HCT116 (cell line): ENCODE results near the gene RETSAT. TPM values are rescaled to one million over a fixed set of nuclear protein-coding genes. Genes with fewer than 3 reads are reported as not detected.

Source experiments
- ATAC-seq: fragments of 200-7000 bp; cut with Tn5 transposase; 2 replicates; pipeline ENCODE4 v1.9.1; 2020; ENCODE audit warnings: mild to moderate bottlenecking, moderate library complexity
- BruUV-seq: library from RNA; stranded (reverse); fragments of 400-500 nt; replicated peaks from 2 replicates; lab custom pipeline; 2021; lab: Mats Ljungman, UMichigan
- CTCF ChIA-PET: fragments of 300-600 bp; sonication (Branson Sonifier 250); formaldehyde crosslinking; loops from one replicate; lab custom pipeline; 2021; ENCODE audit warnings: antibody characterized with exemption; lab: Charles Lee
- POLR2A ChIA-PET: fragments of 300-600, 350-600 bp; sonication (Branson Sonifier 250); formaldehyde crosslinking; loops from one replicate; lab custom pipeline; 2021; ENCODE audit warnings: antibody characterized with exemption; lab: Charles Lee
- RAD21 ChIA-PET, 2 experiments: fragments of 300-600 bp; sonication (Branson Sonifier 250); formaldehyde crosslinking; loops; one replicate each; lab custom pipeline; 2023; ENCODE audit warnings: low total read pairs in 2 of 2; ENCODE audit not compliant: uncharacterized antibody in 2 of 2, unreplicated experiment in 2 of 2, low non-redundant PET in 1 of 2; lab: Charles Lee
- DNase-seq: peaks from one replicate; pipeline ENCODE4 v3.0.0-alpha.2; 2010; ENCODE audit warnings: low read depth, low spot score
- H2AFZ ChIP-seq: fragments of 200-600 bp; shearing (Covaris generic), sonication (generic); 2 replicates; pipeline ENCODE4 v1.6.1; 2017; ENCODE audit warnings: low read depth, mixed run types, mixed read lengths, antibody characterized with exemption, low read length; ENCODE audit not compliant: poor library complexity, severe bottlenecking
- H3K27ac ChIP-seq: 2 replicates; pipeline ENCODE4 v1.5.1; 2012; ENCODE audit warnings: low read depth, low read length
- H3K27me3 ChIP-seq: fragments of 200-600 bp; sonication (generic); 2 replicates; pipeline ENCODE4 v1.6.1; 2016; ENCODE audit warnings: mixed run types, low read length, mixed read lengths; ENCODE audit not compliant: insufficient read depth
- H3K36me3 ChIP-seq, 2 experiments: fragments of 200-500 bp in 1 of 2; fragments of 200-600 bp in 1 of 2; sonication (Bioruptor generic) in 1 of 2; sonication (generic) in 1 of 2; 2 replicates each; pipeline versions ENCODE4 v1.5.1 to v1.6.1; 2014 to 2016; ENCODE audit warnings: low read length in 2 of 2, inconsistent platforms in 1 of 2, mixed read lengths in 1 of 2, mixed run types in 1 of 2; ENCODE audit not compliant: insufficient read depth in 2 of 2, control insufficient read depth in 1 of 2
- H3K4me1 ChIP-seq, 2 experiments: fragments of 200-600 bp in 1 of 2; sonication (generic) in 1 of 2; 2 replicates each; pipeline versions ENCODE4 v1.5.1 to v1.6.1; 2012 to 2017; ENCODE audit warnings: low read length in 2 of 2, inconsistent platforms in 1 of 2, mild to moderate bottlenecking in 1 of 2, mixed read lengths in 1 of 2, mixed run types in 1 of 2, moderate library complexity in 1 of 2; ENCODE audit not compliant: insufficient read depth in 2 of 2, control insufficient read depth in 1 of 2
- H3K4me2 ChIP-seq: fragments of 200-600 bp; sonication (generic); 2 replicates; pipeline ENCODE4 v1.6.1; 2017; ENCODE audit warnings: mixed run types, low read length, mixed read lengths
- H3K4me3 ChIP-seq, 2 experiments: fragments of 200-600 bp in 1 of 2; sonication (generic) in 1 of 2; replicated peaks in 1 of 2; 2 replicates each; pipeline ENCODE4 v1.5.1; 2011 to 2016; ENCODE audit warnings: low read length in 2 of 2, control low read depth in 1 of 2, low read depth in 1 of 2, mild to moderate bottlenecking in 1 of 2, mixed read lengths in 1 of 2, mixed run types in 1 of 2
- H3K79me2 ChIP-seq: fragments of 200-600 bp; sonication (generic); 2 replicates; pipeline ENCODE4 v1.6.1; 2017; ENCODE audit warnings: mild to moderate bottlenecking, mixed run types, low read length, moderate library complexity, mixed read lengths; ENCODE audit not compliant: insufficient read depth
- H3K9ac ChIP-seq: fragments of 200-600 bp; sonication (generic); 2 replicates; pipeline ENCODE4 v1.6.1; 2016; ENCODE audit warnings: low read length, mixed read lengths
- H3K9me2 ChIP-seq: fragments of 200-600 bp; sonication (generic), shearing (Covaris generic); 2 replicates; pipeline ENCODE4 v1.6.1; 2017; ENCODE audit warnings: mixed run types, mild to moderate bottlenecking, moderate library complexity; ENCODE audit not compliant: insufficient read depth
- H3K9me3 ChIP-seq, 2 experiments: fragments of 200-500 bp in 1 of 2; fragments of 200-600 bp in 1 of 2; sonication (Bioruptor generic) in 1 of 2; sonication (generic) in 1 of 2; 2 replicates each; pipeline ENCODE4 v1.6.1; 2014 to 2017; ENCODE audit warnings: low read length in 2 of 2, mixed read lengths in 2 of 2, inconsistent platforms in 1 of 2, low read depth in 1 of 2, mild to moderate bottlenecking in 1 of 2, mixed run types in 1 of 2, moderate library complexity in 1 of 2; ENCODE audit not compliant: control insufficient read depth in 1 of 2, insufficient read depth in 1 of 2
- H4K20me1 ChIP-seq: fragments of 200-600 bp; sonication (generic), shearing (Covaris generic); 2 replicates; pipeline ENCODE4 v1.6.1; 2017; ENCODE audit warnings: mixed run types, mild to moderate bottlenecking, moderate library complexity; ENCODE audit not compliant: insufficient read depth
- CEBPB ChIP-seq: IDR thresholded peaks from 2 replicates; pipeline ENCODE4 v1.6.1; 2012; ENCODE audit warnings: low read depth
- EGR1 ChIP-seq: IDR thresholded peaks from 2 replicates; pipeline ENCODE4 v1.6.1; 2012; ENCODE audit warnings: low read depth
- ELF1 ChIP-seq: IDR thresholded peaks from 2 replicates; pipeline ENCODE4 v1.6.1; 2012; ENCODE audit warnings: low read depth, borderline replicate concordance
- EZH2 ChIP-seq: fragments of 200-600 bp; sonication (generic); IDR thresholded peaks from 2 replicates; pipeline ENCODE4 v1.6.1; 2017; ENCODE audit warnings: antibody characterized with exemption, mixed run types
- EZH2phosphoT487 ChIP-seq: fragments of 200-600 bp; IDR thresholded peaks from 2 replicates; pipeline ENCODE4 v1.6.1; 2018; ENCODE audit warnings: antibody characterized with exemption, borderline replicate concordance
- MAX ChIP-seq: IDR thresholded peaks from 2 replicates; pipeline ENCODE4 v1.6.1; 2012
- POLR2A ChIP-seq: IDR thresholded peaks from 2 replicates; pipeline ENCODE4 v1.7.0; 2011; ENCODE audit warnings: borderline replicate concordance; ENCODE audit not compliant: insufficient read depth, insufficient read length; ENCODE audit errors: extremely low read depth
- POLR2AphosphoS5 ChIP-seq: IDR thresholded peaks from 2 replicates; pipeline ENCODE4 v1.6.1; 2011; ENCODE audit warnings: mild to moderate bottlenecking, low read depth, low read length, moderate library complexity
- RAD21 ChIP-seq: IDR thresholded peaks from 2 replicates; pipeline ENCODE4 v1.6.1; 2012; ENCODE audit warnings: low read depth, mild to moderate bottlenecking
- SIN3A ChIP-seq: IDR thresholded peaks from 2 replicates; pipeline ENCODE4 v1.6.1; 2012; ENCODE audit warnings: low read depth
- SP1 ChIP-seq: IDR thresholded peaks from 2 replicates; pipeline ENCODE4 v1.6.1; 2012; ENCODE audit warnings: low read depth
- SRF ChIP-seq: IDR thresholded peaks from 2 replicates; pipeline ENCODE4 v1.6.1; 2012; ENCODE audit warnings: low read depth
- TCF7L2 ChIP-seq: IDR thresholded peaks from 2 replicates; pipeline ENCODE4 v1.7.0; 2011; ENCODE audit warnings: borderline replicate concordance, inconsistent platforms; ENCODE audit not compliant: insufficient read depth, insufficient read length; ENCODE audit errors: extremely low read depth
- YY1 ChIP-seq: IDR thresholded peaks from 2 replicates; pipeline ENCODE4 v1.6.1; 2011; ENCODE audit warnings: low read length, low read depth, moderate library complexity, mild to moderate bottlenecking; ENCODE audit not compliant: insufficient replicate concordance; ENCODE audit errors: extremely low read depth
- ZFX ChIP-seq: fragments of 450-650 bp; IDR thresholded peaks from 2 replicates; pipeline ENCODE4 v1.6.1; 2017
- ZNF274 ChIP-seq: fragments of 200-500 bp; sonication (Bioruptor generic); IDR thresholded peaks from 2 replicates; pipeline ENCODE4 v1.6.1; 2014; ENCODE audit warnings: mild to moderate bottlenecking, low read depth, low read length, inconsistent platforms
- intact Hi-C: fragments of 100-400 bp; cut with micrococcal nuclease; formaldehyde crosslinking; loops from 2 replicates; pipeline ENCODE4 v1.10.0; 2022
- total RNA-seq: library from RNA; stranded (reverse); gene quantifications from one replicate; pipeline ENCODE4 v1.2.1, GENCODE V29; 2021; ENCODE audit not compliant: unreplicated experiment
- TF ChIP-seq, protein P1 (sequence below), 3 experiments: fragments of 200-600 bp in 1 of 3; sonication (generic) in 1 of 3; IDR thresholded peaks in 2 of 3; conservative IDR thresholded peaks in 1 of 3; 2 replicates each; pipeline ENCODE4 v1.5.1; 2012 to 2017; ENCODE audit warnings: low read depth in 2 of 3, low read length in 2 of 3, antibody characterized with exemption in 1 of 3, borderline replicate concordance in 1 of 3, control low read depth in 1 of 3, mild to moderate bottlenecking in 1 of 3, mixed read lengths in 1 of 3, mixed run types in 1 of 3, moderate library complexity in 1 of 3; ENCODE audit not compliant: insufficient read depth in 1 of 3

RETSAT gene
- total RNA-seq, 1 experiment from 2014 or later, result 59.7 TPM

DNA sequence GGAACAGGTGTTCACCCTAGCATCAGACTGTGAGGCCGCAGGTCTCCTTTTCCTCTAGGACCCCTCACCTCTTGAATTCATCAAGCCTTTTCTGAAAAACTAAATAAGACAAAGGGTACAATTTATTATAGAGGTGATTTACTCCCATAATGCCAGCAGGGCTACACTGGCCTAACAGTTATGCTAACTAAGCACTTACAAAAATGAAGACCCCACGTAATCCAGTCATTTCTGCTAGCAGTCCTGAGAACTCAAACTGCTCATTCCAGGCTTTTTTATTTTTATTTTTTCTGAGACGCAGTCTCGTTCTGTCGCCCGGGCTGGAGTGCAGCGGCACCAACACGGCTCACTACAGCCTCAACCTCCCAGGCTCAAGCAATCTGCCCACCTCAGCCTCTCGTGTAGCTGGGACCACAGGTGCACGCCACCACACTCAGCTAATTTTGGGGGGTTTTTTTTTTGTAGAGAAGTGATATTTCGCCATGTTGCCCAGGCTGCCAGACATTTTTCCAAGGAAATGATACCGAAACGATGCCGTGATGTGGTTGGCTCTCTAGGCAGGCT lies 41.7 kb upstream of the RETSAT start:
- Histone ChIP-seq H3K27me3 (no peaks in the 10 kb centered on the region), H3K9me3 (no peaks in the 10 kb centered on the region), H2AFZ (no peak overlapping the region), H3K9me2 (no peaks in the 10 kb centered on the region), H3K4me1 (peaks cover 0 to 6% of the 10 kb centered on the region in 2 experiments; a peak in 1 of 4 replicates), H4K20me1 (no peaks in the 10 kb centered on the region), H3K27ac (no peak overlapping the region), H3K9ac (no peak overlapping the region), H3K4me3 (no peak overlapping the region), H3K79me2 (no peaks in the 10 kb centered on the region), H3K36me3 (peaks cover 15 to 44% of the 10 kb centered on the region in 2 experiments), H3K4me2 (no peak overlapping the region)
- ChIA-PET POLR2A (no interaction called here), CTCF (no interaction called here), RAD21 (no interaction called here)
- no peak for DNase-seq
- no peak for ATAC-seq
- TF ChIP-seq EGR1 (no peak), SRF (no peak), YY1 (no peak)
- no TSS peak for BruUV-seq
- intact Hi-C loops, result no loop called here

GRCh38 chr2:85394976-85395375 lies 40.6 kb upstream of the RETSAT start:
- ATAC-seq (no peak), DNase-seq (no peak)
- H4K20me1 ChIP-seq, result no peaks in the 10 kb centered on the region
- no peak overlapping the region for H2AFZ ChIP-seq
- ChIA-PET POLR2A (no interaction called here), CTCF (no interaction called here), RAD21 (no interaction called here)
- BruUV-seq, result no TSS peak
- H3K4me2 ChIP-seq, result no peak overlapping the region
- H3K36me3 ChIP-seq, result peaks cover 16 to 40% of the 10 kb centered on the region in 2 experiments
- H3K27me3 ChIP-seq, result no peaks in the 10 kb centered on the region
- intact Hi-C loops, result no loop called here
- no peak overlapping the region for H3K4me3 ChIP-seq
- no peaks in the 10 kb centered on the region for H3K9me2 ChIP-seq
- H3K4me1 ChIP-seq, result peaks cover 0 to 6% of the 10 kb centered on the region in 2 experiments; a peak in 1 of 4 replicates
- no peaks in the 10 kb centered on the region for H3K9me3 ChIP-seq
- no peak overlapping the region for H3K27ac ChIP-seq
- no peaks in the 10 kb centered on the region for H3K79me2 ChIP-seq
- H3K9ac ChIP-seq, result no peak overlapping the region
- TF ChIP-seq ZFX (no peak), RAD21 (no peak), CEBPB (no peak), POLR2A (no peak), MAX (no peak), ZNF274 (no peak), YY1 (no peak), SRF (no peak), ELF1 (no peak), SIN3A (no peak), POLR2AphosphoS5 (no peak), EZH2phosphoT487 (no peak), TCF7L2 (no peak), EZH2 (no peak), EGR1 (no peak), SP1 (no peak)
- TF ChIP-seq, protein P1, sequence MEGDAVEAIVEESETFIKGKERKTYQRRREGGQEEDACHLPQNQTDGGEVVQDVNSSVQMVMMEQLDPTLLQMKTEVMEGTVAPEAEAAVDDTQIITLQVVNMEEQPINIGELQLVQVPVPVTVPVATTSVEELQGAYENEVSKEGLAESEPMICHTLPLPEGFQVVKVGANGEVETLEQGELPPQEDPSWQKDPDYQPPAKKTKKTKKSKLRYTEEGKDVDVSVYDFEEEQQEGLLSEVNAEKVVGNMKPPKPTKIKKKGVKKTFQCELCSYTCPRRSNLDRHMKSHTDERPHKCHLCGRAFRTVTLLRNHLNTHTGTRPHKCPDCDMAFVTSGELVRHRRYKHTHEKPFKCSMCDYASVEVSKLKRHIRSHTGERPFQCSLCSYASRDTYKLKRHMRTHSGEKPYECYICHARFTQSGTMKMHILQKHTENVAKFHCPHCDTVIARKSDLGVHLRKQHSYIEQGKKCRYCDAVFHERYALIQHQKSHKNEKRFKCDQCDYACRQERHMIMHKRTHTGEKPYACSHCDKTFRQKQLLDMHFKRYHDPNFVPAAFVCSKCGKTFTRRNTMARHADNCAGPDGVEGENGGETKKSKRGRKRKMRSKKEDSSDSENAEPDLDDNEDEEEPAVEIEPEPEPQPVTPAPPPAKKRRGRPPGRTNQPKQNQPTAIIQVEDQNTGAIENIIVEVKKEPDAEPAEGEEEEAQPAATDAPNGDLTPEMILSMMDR (IDR thresholded peaks at IDR 0.05 in 2 of 3, conservative IDR thresholded peaks at IDR 0.05 in 1 of 3; ENCODE audit: borderline replicate concordance in 1 of 3, insufficient read depth in 1 of 3, low read depth in 2 of 3, low read length in 2 of 3), result no peak
